Amniotic epithelial cell (primary cell): ENCODE results near the gene MEP1A.
"Not testable (repeated sequence)": the region's sequence is repeated elsewhere in the genome, so short reads cannot be mapped to it uniquely, and the experiment has no call there.

Source experiments
- DNase-seq: peaks from one replicate; pipeline ENCODE4 v3.0.0-alpha.2; 2010; ENCODE audit warnings: low read depth

The MEP1A gene

GRCh38 chr6:46793138-46793537 lies at the start of gene MEP1A:
Gene MEP1A, plus strand, starts transcription at chr6:46793389. Its CDS starts 10 bp downstream, at chr6:46793399.
- no peak for DNase-seq

- no peak for DNase-seq
Observed at GRCh38 chr6:46743425-46744158, 49.6 kb upstream of the MEP1A start.

- not testable (repeated sequence) for DNase-seq
Observed at GRCh38 chr6:46744159-46744725, 48.9 kb upstream of the MEP1A start.

GRCh38 chr6:46745973-46746372 lies 47.2 kb upstream of the MEP1A start:
- DNase-seq, result no peak

- DNase-seq, result no peak
Observed at GRCh38 chr6:46746696-46747095, 46.5 kb upstream of the MEP1A start, which contains the start of gene ANKRD66. Gene ANKRD66, plus strand, starts transcription at chr6:46746933. Its CDS starts 5,016 bp downstream, at chr6:46751949.

GRCh38 chr6:46748940-46749503 lies 44.2 kb upstream of the MEP1A start:
- DNase-seq, result no peak

GRCh38 chr6:46749731-46750130 lies 43.5 kb upstream of the MEP1A start:
- no peak for DNase-seq

GRCh38 chr6:46751658-46752057 lies 41.5 kb upstream of the MEP1A start:
- DNase-seq, result no peak

DNA sequence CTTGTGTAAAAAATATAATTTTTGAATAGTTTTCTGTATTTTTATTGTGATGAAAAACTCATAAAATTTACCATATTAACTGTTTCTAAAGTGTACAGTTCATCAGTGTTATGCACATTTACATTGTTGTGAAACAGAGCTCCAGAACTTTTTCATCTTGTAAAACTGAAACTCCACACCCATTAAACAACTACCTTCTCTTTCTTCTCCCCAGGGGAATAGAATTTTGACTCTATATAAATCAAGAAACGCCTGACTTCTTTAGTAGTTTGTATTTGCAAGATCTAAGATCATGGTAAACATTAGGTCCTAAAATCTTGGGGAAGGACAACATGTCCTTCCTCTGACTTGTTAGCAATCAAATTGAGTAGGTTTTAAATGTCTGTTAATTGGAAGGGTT lies 37.3 kb upstream of the MEP1A start:
- DNase-seq, result no peak

GRCh38 chr6:46756469-46757213 lies 36.5 kb upstream of the MEP1A start:
- DNase-seq, result no peak

GRCh38 chr6:46757214-46757596 lies 36.0 kb upstream of the MEP1A start:
- DNase-seq, result no peak

DNA sequence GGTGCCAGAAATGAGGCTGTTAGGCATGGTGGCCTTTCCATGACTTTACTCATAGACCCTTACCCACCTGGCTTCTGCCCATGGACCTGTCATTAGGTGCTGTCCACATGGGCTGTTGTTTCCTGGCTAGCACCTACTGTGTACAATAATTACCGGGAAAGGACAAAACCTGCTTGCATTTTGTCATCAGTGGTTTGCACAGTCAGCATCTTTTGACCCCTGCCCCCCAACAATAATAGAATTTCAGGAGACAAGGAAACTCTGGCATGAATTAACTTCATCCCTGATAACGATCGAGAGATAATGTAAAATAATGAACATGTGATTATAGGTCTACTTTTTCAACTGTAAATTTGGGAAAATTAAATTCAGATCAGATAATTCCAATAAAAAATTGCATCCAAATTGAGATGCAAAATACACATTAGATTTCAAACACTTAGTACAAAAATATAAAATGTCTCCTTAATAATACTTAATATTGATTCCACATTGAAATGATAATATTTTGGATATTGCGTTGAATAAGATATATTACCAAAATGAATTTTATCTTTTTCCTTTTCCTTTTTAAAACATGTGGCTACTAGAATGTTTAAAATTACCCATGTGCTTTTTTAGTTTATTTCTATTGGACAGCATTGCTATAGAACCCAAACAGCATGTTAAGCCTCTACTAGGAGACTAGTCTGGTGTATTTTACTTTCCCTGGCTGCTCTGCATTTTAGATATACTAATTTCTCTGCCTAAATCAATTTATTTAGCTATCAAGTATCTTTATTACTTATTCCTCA lies 34.0 kb upstream of the MEP1A start:
- DNase-seq, result no peak

- DNase-seq, result no peak
Observed at GRCh38 chr6:46760925-46761324, 32.3 kb upstream of the MEP1A start.

DNA sequence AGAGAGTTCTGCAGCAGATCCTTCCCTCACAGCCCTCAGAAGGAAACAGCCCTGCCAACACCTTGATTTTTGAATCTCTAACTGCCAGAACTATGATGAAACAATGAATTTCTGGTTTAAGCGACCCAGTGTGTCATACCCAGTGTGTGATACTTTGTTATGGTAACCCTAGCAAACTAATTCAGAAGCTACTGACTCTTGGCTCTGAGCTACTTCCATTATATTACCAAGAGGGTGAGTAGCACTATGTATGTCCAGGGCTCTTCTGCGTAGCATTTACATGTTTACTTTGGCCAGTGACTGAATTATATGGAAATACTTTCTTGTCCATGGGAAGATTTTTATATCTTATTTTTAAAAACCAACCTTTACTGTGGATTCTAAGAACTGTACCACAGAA lies 29.7 kb upstream of the MEP1A start:
- no peak for DNase-seq

GRCh38 chr6:46764280-46764679 lies 28.9 kb upstream of the MEP1A start:
- DNase-seq, result not testable (repeated sequence)

DNA sequence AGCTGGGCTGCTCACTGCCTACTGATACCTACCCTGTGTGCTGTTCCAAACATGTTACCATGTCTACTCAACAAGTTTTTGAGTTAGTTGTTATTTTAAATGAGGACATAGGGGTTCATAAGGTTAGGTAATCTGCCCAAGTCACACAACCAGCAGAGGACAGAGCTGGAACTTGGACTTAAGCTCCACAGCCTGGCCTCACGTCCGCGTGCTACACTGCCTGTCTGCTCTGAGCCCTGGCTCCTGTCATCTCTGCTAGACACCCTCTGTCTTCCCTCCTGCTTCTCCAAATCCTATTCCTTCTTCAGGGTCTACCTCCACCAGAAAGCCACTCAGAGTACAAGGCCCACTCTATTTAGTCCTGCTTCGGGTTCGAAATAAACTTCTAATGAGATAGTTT lies 28.2 kb upstream of the MEP1A start:
- no peak for DNase-seq

DNA sequence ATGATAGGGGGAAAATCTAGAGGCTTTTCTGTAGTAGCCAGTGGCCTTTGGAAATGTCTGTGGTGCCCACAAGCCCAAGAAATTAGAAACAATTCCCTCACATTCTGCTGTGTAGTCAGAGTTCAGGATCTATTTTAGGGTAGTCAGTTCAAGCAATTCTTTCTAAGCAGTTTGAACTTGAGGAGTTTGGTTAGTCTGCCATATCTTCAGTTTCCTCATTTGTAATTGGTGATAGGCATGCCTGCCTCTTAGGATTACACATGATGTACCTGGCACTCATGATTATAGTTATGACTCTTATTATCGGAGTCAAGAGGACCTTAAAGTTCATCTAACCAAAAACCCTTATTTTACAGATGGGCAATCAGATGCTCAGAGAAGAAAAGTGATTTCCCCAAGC lies 21.2 kb upstream of the MEP1A start:
- no peak for DNase-seq

DNA sequence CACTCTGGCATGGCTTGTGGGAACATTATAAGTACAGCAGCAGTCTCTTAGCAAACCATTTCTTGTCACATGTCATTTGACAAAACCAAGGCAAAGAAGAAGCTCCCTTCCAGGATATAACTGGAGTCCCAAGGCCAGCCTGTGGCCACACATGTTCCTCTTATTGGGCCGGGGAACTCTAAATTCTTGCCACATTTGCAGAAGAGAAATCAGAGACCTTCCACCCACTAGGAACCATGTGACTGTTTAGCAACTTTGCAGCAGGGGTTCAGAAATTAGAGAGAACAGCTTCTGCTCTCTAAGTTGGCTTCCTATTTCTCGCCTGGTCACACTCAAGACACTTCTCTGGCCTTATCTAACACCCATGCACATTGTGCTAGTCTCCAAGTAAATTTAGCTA lies 20.4 kb upstream of the MEP1A start:
- DNase-seq, result no peak

- no peak for DNase-seq
Observed at GRCh38 chr6:46773201-46773855, 19.9 kb upstream of the MEP1A start.

DNA sequence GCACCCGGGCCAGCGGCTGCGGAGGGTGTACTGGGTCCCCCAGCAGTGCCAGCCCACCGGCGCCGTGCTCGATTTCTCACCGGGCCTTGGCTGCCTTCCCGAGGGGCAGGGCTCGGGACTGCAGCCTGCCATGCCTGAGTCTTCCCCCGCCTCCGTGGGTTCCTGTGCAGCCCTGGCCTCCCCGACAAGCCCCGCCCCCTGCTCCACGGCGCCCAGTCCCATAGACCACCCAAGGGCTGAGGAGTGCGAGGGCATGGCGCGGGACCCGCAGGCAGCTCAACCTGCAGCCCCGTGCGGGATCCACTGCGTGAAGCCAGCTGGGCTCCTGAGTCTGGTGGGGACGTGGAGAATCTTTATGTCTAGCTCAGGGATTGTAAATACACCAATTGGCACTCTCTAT lies 18.5 kb upstream of the MEP1A start:
- DNase-seq, result not testable (repeated sequence)

DNA sequence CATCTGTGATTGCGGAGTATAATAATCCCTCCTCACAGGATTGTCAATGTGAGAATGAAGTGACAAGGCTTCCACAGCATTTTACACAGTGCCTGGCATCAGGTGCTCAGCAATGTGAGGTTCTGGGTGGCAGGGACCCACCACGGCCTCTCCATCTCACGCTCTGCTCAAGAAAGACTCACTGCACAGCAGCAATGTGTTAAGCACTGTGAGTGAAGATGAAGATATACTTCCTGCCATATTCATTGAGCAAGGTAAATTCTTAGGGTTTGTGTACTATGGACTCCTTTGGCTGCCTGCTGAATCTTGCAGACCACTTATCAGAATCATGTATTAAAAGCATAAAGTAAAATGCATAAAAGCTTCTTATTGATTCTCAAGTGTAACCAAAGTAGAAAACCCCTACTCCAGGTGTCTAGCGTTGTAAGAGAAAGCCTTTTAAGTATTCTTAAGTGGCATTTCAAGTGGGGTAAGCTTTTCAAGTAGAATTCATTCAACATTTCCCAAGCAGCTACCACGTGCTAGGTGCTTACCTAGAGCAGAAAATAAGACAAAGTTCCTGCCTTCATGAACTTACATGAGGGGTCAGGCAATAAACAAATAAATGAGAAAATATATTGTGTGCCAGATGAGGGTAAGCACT lies 17.0 kb upstream of the MEP1A start:
- DNase-seq, result no peak
